SK-N-SH treated with all-trans-retinoic acid at 6 μM for 48 hours (cell line): ENCODE measurements around the gene USP7.

Experiments used
- ATAC-seq: fragments of 200-7000 bp; cut with Tn5 transposase; 3 replicates; pipeline ENCODE4 v1.9.1; 2020; ENCODE audit warnings: mild to moderate bottlenecking, moderate library complexity
- ARNTL ChIP-seq: fragments of 450-650 bp; formaldehyde crosslinking; IDR thresholded peaks from 2 replicates; pipeline ENCODE4 v1.5.0; 2020; ENCODE audit warnings: low read depth, mild to moderate bottlenecking, moderate library complexity, borderline replicate concordance
- BACH2 ChIP-seq: fragments of 250-450 bp; sonication (Bioruptor Pico); IDR thresholded peaks from 2 replicates; pipeline ENCODE4 v1.9.0; 2021; ENCODE audit warnings: mild to moderate bottlenecking, borderline replicate concordance
- CSDC2 ChIP-seq: fragments of 250-450 bp; sonication (Bioruptor Pico); IDR thresholded peaks from 2 replicates; pipeline ENCODE4 v1.5.0; 2020; ENCODE audit warnings: mild to moderate bottlenecking, moderate library complexity
- CSRNP3 ChIP-seq: fragments of 250-450 bp; sonication (Bioruptor Pico); IDR thresholded peaks from 2 replicates; pipeline ENCODE4 v1.5.1; 2021; ENCODE audit warnings: mild to moderate bottlenecking, moderate library complexity
- OSR1 ChIP-seq: fragments of 250-450 bp; sonication (Bioruptor Pico); IDR thresholded peaks from 2 replicates; pipeline ENCODE4 v1.8.0; 2022; ENCODE audit warnings: moderate library complexity, mild to moderate bottlenecking, inconsistent platforms
- PATZ1 ChIP-seq: fragments of 250-450 bp; sonication (Bioruptor Pico); IDR thresholded peaks from 2 replicates; pipeline ENCODE4 v1.8.0; 2020; ENCODE audit warnings: mild to moderate bottlenecking, moderate library complexity, borderline replicate concordance
- PPARA ChIP-seq: fragments of 250-450 bp; sonication (Bioruptor Pico); IDR thresholded peaks from 2 replicates; pipeline ENCODE4 v1.5.0; 2020; ENCODE audit warnings: mild to moderate bottlenecking, borderline replicate concordance
- RARB ChIP-seq: fragments of 250-450 bp; sonication (Bioruptor Pico); IDR thresholded peaks from 2 replicates; pipeline ENCODE4 v1.8.0; 2021; ENCODE audit warnings: mild to moderate bottlenecking, moderate library complexity
- SNAI2 ChIP-seq: fragments of 250-450 bp; sonication (Bioruptor Pico); IDR thresholded peaks from 2 replicates; pipeline ENCODE4 v1.5.0; 2020; ENCODE audit warnings: mild to moderate bottlenecking, moderate library complexity
- TCF4 ChIP-seq: fragments of 250-450 bp; sonication (Bioruptor Pico); IDR thresholded peaks from 2 replicates; pipeline ENCODE4 v1.8.0; 2021; ENCODE audit warnings: mild to moderate bottlenecking, moderate library complexity, borderline replicate concordance
- TOX ChIP-seq: fragments of 250-450 bp; sonication (Bioruptor Pico); IDR thresholded peaks from 2 replicates; pipeline ENCODE4 v1.8.0; 2021; ENCODE audit warnings: mild to moderate bottlenecking, moderate library complexity, borderline replicate concordance
- ZC3H10 ChIP-seq: fragments of 250-450 bp; sonication (Bioruptor Pico); IDR thresholded peaks from 2 replicates; pipeline ENCODE4 v1.5.1; 2021; ENCODE audit warnings: mild to moderate bottlenecking, moderate library complexity
- ZFP3 ChIP-seq: fragments of 250-450 bp; sonication (Bioruptor Pico); IDR thresholded peaks from 2 replicates; pipeline ENCODE4 v1.5.0; 2020; ENCODE audit warnings: mild to moderate bottlenecking, moderate library complexity
- ZFP30 ChIP-seq: fragments of 450-650 bp; formaldehyde crosslinking; IDR thresholded peaks from 2 replicates; pipeline ENCODE4 v1.5.0; 2022; ENCODE audit warnings: mild to moderate bottlenecking, moderate library complexity
- ZNF565 ChIP-seq: fragments of 450-650 bp; formaldehyde crosslinking; conservative IDR thresholded peaks from 2 replicates; pipeline ENCODE4 v1.5.0; 2020; ENCODE audit warnings: low read depth, mild to moderate bottlenecking, moderate library complexity
- ZNF70 ChIP-seq: fragments of 450-650 bp; formaldehyde crosslinking; IDR thresholded peaks from 2 replicates; pipeline ENCODE4 v1.5.0; 2020; ENCODE audit warnings: mild to moderate bottlenecking, moderate library complexity
- ZNF8 ChIP-seq: fragments of 450-650 bp; formaldehyde crosslinking; IDR thresholded peaks from 2 replicates; pipeline ENCODE4 v1.5.0; 2020; ENCODE audit warnings: mild to moderate bottlenecking, moderate library complexity
- TF ChIP-seq, protein P1 (sequence below): fragments of 250-450 bp; sonication (Bioruptor Pico); IDR thresholded peaks from 2 replicates; pipeline ENCODE4 v1.5.1; 2020; ENCODE audit warnings: low read depth, mild to moderate bottlenecking, moderate library complexity
- TF ChIP-seq, protein P2 (sequence below): fragments of 250-450 bp; sonication (Bioruptor Pico); IDR thresholded peaks from 2 replicates; pipeline ENCODE4 v1.5.0; 2020; ENCODE audit warnings: mild to moderate bottlenecking, moderate library complexity

USP7 gene

GRCh38 chr16:8865145-8865882 is 98.4 kb downstream of the USP7 start:
- TF ChIP-seq ZFP3 (CRISPR knock-in tag) (no peak), PPARA (CRISPR knock-in tag) (no peak), TCF4 (CRISPR knock-in tag) (no peak), CSDC2 (CRISPR knock-in tag) (no peak), ZNF70 (CRISPR knock-in tag) (no peak), CSRNP3 (CRISPR knock-in tag) (no peak), SNAI2 (no peak), ZFP30 (CRISPR knock-in tag) (no peak), ARNTL (CRISPR knock-in tag) (no peak), BACH2 (CRISPR knock-in tag) (no peak)
- TF ChIP-seq, protein P1, sequence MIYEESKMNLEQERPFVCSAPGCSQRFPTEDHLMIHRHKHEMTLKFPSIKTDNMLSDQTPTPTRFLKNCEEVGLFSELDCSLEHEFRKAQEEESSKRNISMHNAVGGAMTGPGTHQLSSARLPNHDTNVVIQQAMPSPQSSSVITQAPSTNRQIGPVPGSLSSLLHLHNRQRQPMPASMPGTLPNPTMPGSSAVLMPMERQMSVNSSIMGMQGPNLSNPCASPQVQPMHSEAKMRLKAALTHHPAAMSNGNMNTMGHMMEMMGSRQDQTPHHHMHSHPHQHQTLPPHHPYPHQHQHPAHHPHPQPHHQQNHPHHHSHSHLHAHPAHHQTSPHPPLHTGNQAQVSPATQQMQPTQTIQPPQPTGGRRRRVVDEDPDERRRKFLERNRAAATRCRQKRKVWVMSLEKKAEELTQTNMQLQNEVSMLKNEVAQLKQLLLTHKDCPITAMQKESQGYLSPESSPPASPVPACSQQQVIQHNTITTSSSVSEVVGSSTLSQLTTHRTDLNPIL (CRISPR knock-in tag): no peak
- TF ChIP-seq, all 23 proteins: peak for 0
- ATAC-seq: no peak

DNA sequence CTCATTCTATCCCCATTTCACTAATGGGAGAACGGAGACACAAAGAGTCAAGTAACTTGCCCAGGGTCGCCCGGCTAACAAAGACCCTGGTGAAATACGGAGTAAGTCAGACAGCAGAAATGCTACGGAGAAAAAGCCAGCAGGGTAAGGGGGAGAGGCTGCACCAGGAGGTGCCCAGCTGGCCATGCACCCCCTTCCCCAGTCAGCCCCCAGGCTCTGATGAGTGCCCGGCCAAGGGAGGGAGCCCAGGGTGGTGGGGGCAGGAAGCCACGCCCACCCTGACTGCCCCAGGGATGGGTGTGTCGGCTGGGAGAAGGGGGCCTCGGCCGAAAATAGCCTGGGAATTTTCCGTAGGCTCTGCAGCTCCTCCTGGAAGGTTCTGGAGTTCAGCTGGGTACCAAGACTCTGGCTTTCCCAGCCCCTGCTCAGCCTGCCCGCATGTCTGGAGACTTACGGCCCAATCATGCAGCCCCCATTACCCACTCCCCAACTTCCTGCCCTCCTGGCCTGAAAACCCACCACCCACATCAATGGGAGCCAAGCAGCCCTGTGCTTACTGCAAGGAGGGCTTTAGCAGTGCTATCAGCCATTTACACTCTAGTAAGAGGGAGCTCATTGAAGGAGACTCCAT is 99.1 kb downstream of the USP7 start:
- TF ChIP-seq ZC3H10 (CRISPR knock-in tag) (no peak), BACH2 (CRISPR knock-in tag) (no peak), PPARA (CRISPR knock-in tag) (no peak), ARNTL (CRISPR knock-in tag) (no peak), TOX (CRISPR knock-in tag) (no peak), SNAI2 (no peak), ZNF70 (CRISPR knock-in tag) (no peak), ZFP30 (CRISPR knock-in tag) (no peak), CSRNP3 (CRISPR knock-in tag) (no peak), ZNF8 (CRISPR knock-in tag) (no peak), RARB (CRISPR knock-in tag) (no peak), CSDC2 (CRISPR knock-in tag) (no peak), OSR1 (no peak)
- TF ChIP-seq, protein P1 (CRISPR knock-in tag): no peak
- TF ChIP-seq, protein P2, sequence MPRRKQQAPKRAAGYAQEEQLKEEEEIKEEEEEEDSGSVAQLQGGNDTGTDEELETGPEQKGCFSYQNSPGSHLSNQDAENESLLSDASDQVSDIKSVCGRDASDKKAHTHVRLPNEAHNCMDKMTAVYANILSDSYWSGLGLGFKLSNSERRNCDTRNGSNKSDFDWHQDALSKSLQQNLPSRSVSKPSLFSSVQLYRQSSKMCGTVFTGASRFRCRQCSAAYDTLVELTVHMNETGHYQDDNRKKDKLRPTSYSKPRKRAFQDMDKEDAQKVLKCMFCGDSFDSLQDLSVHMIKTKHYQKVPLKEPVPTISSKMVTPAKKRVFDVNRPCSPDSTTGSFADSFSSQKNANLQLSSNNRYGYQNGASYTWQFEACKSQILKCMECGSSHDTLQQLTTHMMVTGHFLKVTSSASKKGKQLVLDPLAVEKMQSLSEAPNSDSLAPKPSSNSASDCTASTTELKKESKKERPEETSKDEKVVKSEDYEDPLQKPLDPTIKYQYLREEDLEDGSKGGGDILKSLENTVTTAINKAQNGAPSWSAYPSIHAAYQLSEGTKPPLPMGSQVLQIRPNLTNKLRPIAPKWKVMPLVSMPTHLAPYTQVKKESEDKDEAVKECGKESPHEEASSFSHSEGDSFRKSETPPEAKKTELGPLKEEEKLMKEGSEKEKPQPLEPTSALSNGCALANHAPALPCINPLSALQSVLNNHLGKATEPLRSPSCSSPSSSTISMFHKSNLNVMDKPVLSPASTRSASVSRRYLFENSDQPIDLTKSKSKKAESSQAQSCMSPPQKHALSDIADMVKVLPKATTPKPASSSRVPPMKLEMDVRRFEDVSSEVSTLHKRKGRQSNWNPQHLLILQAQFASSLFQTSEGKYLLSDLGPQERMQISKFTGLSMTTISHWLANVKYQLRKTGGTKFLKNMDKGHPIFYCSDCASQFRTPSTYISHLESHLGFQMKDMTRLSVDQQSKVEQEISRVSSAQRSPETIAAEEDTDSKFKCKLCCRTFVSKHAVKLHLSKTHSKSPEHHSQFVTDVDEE (CRISPR knock-in tag): no peak
- no peak for ATAC-seq

DNA sequence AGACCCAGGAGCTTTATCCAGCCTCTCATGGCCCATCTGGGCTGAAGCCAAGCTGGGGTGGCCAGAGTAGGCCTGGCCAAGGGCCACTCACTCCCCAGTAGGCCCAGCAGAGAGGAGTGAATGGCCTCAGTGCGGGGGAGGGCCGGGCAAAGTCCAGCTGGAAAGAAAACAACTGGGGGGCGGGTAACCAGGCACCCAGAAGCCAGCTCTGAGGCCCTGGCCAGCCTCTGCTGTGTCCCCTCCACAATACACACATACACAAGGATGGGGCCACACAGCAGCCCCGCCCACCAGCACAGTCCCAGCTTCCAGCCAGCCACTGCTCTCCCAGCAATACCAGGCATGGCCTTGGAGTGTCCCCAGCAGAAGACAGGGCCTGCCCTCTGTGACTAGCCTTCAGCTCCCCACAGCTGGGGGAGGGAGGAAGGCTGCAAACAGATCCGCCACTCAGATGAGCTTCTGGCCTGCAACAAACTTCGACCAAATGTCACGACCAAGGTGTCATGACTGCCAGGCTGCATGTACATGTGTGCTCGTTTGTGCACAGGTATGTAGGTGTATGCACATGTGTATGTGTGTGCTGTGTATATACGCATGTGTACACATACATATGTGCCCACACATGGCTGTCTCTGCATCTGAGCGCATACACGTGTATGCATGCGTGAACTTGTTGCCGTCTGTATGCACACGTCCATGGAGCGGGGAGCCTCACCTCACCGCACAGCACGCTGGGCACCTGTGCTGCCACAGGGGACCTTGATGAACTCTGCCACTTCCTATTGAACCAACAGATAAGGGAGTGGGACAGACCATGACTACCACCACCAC is 99.9 kb downstream of the USP7 start:
- peak; percentile 23 for ATAC-seq

More for the DNA sequence above, 99.9 kb downstream of the USP7 start:
- 0 out of 2 replicates have a peak, but pooled peaks have one; percentile 29 for TF ChIP-seq PATZ1 (CRISPR knock-in tag)
- no peak for TF ChIP-seq PPARA (CRISPR knock-in tag)
- no peak for TF ChIP-seq ZNF70 (CRISPR knock-in tag)
- TF ChIP-seq ZNF565 (CRISPR knock-in tag): no peak
- TF ChIP-seq OSR1: no peak
- TF ChIP-seq, all 23 proteins: peak for 1
